K562 (cell line): ENCODE results near the gene TXN2. TPM values are rescaled to one million over a fixed set of nuclear protein-coding genes. Genes with fewer than 3 reads are reported as not detected.

Source experiments
- CREB1 ChIP-seq, 2 experiments: sonication (generic) in 1 of 2; formaldehyde crosslinking in 1 of 2; IDR thresholded peaks; 2 replicates each; pipeline versions ENCODE4 v1.6.1 to v1.8.0; 2012 to 2022; ENCODE audit warnings: inconsistent platforms in 1 of 2, mild to moderate bottlenecking in 1 of 2, missing genetic modification reagents in 1 of 2, moderate library complexity in 1 of 2
- E2F6 ChIP-seq, 2 experiments: IDR thresholded peaks; 2 replicates each; pipeline ENCODE4 v1.6.1; 2011; ENCODE audit warnings: borderline replicate concordance in 1 of 2, control low read depth in 1 of 2, low read depth in 1 of 2, low read length in 1 of 2, mild to moderate bottlenecking in 1 of 2, mixed read lengths in 1 of 2, moderate library complexity in 1 of 2; ENCODE audit not compliant: insufficient read depth in 1 of 2, insufficient read length in 1 of 2, poor library complexity in 1 of 2, severe bottlenecking in 1 of 2; ENCODE audit errors: extremely low read depth in 1 of 2
- HDAC6 ChIP-seq: IDR thresholded peaks from 2 replicates; pipeline ENCODE4 v1.6.1; 2012; ENCODE audit warnings: low read depth, mild to moderate bottlenecking, control low read depth, inconsistent platforms, low read length, moderate library complexity
- MGA ChIP-seq: fragments of 450-650 bp; IDR thresholded peaks from 2 replicates; pipeline ENCODE4 v1.6.1; 2016; ENCODE audit warnings: mild to moderate bottlenecking, moderate library complexity
- RBFOX2 ChIP-seq: fragments of 200-400 bp; formaldehyde crosslinking; IDR thresholded peaks from 2 replicates; pipeline ENCODE4 v1.6.1; 2017; ENCODE audit warnings: low read depth, mild to moderate bottlenecking, low read length, moderate library complexity
- RNF2 ChIP-seq: sonication (generic); IDR thresholded peaks from 2 replicates; pipeline ENCODE4 v1.6.1; 2016
- SFPQ ChIP-seq: fragments of 200-400 bp; formaldehyde crosslinking; IDR thresholded peaks from 2 replicates; pipeline ENCODE4 v1.6.1; 2017; ENCODE audit warnings: mild to moderate bottlenecking, low read depth, low read length, moderate library complexity
- SP2 ChIP-seq: IDR thresholded peaks from 2 replicates; pipeline ENCODE4 v1.6.1; 2011; ENCODE audit warnings: mild to moderate bottlenecking, low read depth, low read length, moderate library complexity; ENCODE audit not compliant: poor library complexity, severe bottlenecking; ENCODE audit errors: extremely low read depth
- ZFP91 ChIP-seq: sonication (generic); formaldehyde crosslinking; IDR thresholded peaks from 2 replicates; pipeline ENCODE4 v1.8.0; 2022; ENCODE audit warnings: mild to moderate bottlenecking, missing genetic modification reagents
- polyA plus RNA-seq, 8 experiments: library from polyadenylated mRNA; depleted of rRNA in 4 of 8; stranded (reverse) in 5 of 8; unstranded in 3 of 8; fragments of >200 nt; fragmentation: Nextera tagmentation in 2 of 8; fragmentation: Illumina TruSeq in 1 of 8; extraction: Ambion mirVana in 2 of 8; extraction: Trizol in 1 of 8; gene quantifications; 2 replicates each; pipeline versions ENCODE4 v1.2.1 to v1.2.3, GENCODE V29; 2011 to 2014; ENCODE audit warnings: inconsistent platforms in 1 of 8, missing spikeins in 1 of 8
- total RNA-seq, 7 experiments: library from RNA; depleted of rRNA in 6 of 7; stranded (reverse); fragments of >200 nt in 6 of 7; fragmentation: Illumina TruSeq in 2 of 7; extraction: Trizol in 2 of 7; gene quantifications; 2 replicates each; pipeline versions ENCODE4 v1.2.1 to v1.2.3, GENCODE V29; 2011 to 2021; ENCODE audit warnings: low replicate concordance in 1 of 7

Gene TXN2
- total and polyA plus RNA-seq, 9 of the 15 experiments (the other 6 are each of a cell fraction or from before 2014, with no cell fraction given) = 48.5 to 399 (median 118) TPM

GRCh38 chr22:36454916-36455570 is 26.4 kb downstream of the TXN2 start (continued):
- TF ChIP-seq MGA (peak; percentile 81), E2F6 (IDR thresholded peaks at IDR 0.05; ENCODE audit: borderline replicate concordance in 1 of 2, extremely low read depth in 1 of 2, insufficient read depth in 1 of 2, insufficient read length in 1 of 2, low read depth in 1 of 2, low read length in 1 of 2, poor library complexity in 1 of 2, severe bottlenecking in 1 of 2) (peak; percentile 47 to 76), HDAC6 (no peak), CREB1 (IDR thresholded peaks at IDR 0.05) (peak; percentile 42; the same call in 1 of the 2 replicates), CREB1 (CRISPR knock-in tag; IDR thresholded peaks at IDR 0.05) (no peak), SFPQ (no peak), RBFOX2 (peak; percentile 95), ZFP91 (no peak), RNF2 (peak; percentile 62; the same call in 1 of the 2 replicates), SP2 (no peak)
